Activated CD4-positive, alpha-beta T cell treated with anti-CD3 and anti-CD28 coated beads, Interleukin-2, amount 50 U/mL, for 1 hour (primary cell): ENCODE results near the gene RBM33.
"Not testable (repeated sequence)": the region's sequence is repeated elsewhere in the genome, so short reads cannot be mapped to it uniquely, and the experiment has no call there.

Experiments
- DNase-seq: peaks from one replicate; pipeline ENCODE4 v3.0.0-alpha.2; 2020

Gene RBM33

GRCh38 chr7:155813125-155813524 lies 168.7 kb downstream of the RBM33 start:
- no peak for DNase-seq

GRCh38 chr7:155813546-155814315 lies 169.3 kb downstream of the RBM33 start:
- no peak for DNase-seq

GRCh38 chr7:155814316-155815276 lies 170.1 kb downstream of the RBM33 start:
- no peak for DNase-seq

- DNase-seq = peak; percentile 42
Observed at GRCh38 chr7:155815332-155816191, 171.1 kb downstream of the RBM33 start.

GRCh38 chr7:155816192-155816508 lies 171.7 kb downstream of the RBM33 start:
- DNase-seq = no peak

- no peak for DNase-seq
Observed at GRCh38 chr7:155816996-155817395, 172.5 kb downstream of the RBM33 start.

GRCh38 chr7:155817515-155817914 lies 173.1 kb downstream of the RBM33 start:
- not testable (repeated sequence) for DNase-seq

- no peak for DNase-seq
Observed at GRCh38 chr7:155818154-155818819, 173.8 kb downstream of the RBM33 start.

- no peak for DNase-seq
Observed at GRCh38 chr7:155818820-155819168, 174.3 kb downstream of the RBM33 start.

GRCh38 chr7:155819186-155819585 lies 174.7 kb downstream of the RBM33 start:
- DNase-seq = no peak

GRCh38 chr7:155820246-155820645 lies 175.8 kb downstream of the RBM33 start:
- DNase-seq = no peak

GRCh38 chr7:155820788-155821187 lies 176.3 kb downstream of the RBM33 start:
- DNase-seq = no peak

- DNase-seq = no peak
Observed at GRCh38 chr7:155821851-155822250, 177.4 kb downstream of the RBM33 start.

- no peak for DNase-seq
Observed at GRCh38 chr7:155824227-155824886, 179.9 kb downstream of the RBM33 start.

GRCh38 chr7:155825336-155825735 lies 180.9 kb downstream of the RBM33 start:
- no peak for DNase-seq

- DNase-seq = no peak
Observed at GRCh38 chr7:155829796-155830470, 185.5 kb downstream of the RBM33 start.
